Karpas-422 (cell line): ENCODE data around the gene GNAT1. TPM values are rescaled to one million over a fixed set of nuclear protein-coding genes. Genes with fewer than 3 reads are reported as not detected.

Experiments used
- DNase-seq: peaks from one replicate; pipeline ENCODE4 v3.0.0-alpha.2; 2015
- H2AFZ ChIP-seq: fragments of 200-600 bp; sonication (generic); 2 replicates; pipeline ENCODE4 v1.6.1; 2014; ENCODE audit warnings: antibody characterized with exemption, low read length, mixed read lengths
- H3K27ac ChIP-seq: fragments of 200-600 bp; sonication (generic); 2 replicates; pipeline ENCODE4 v1.5.1; 2014; ENCODE audit warnings: mild to moderate bottlenecking, low read length, moderate library complexity
- H3K27me3 ChIP-seq: fragments of 200-600 bp; sonication (generic); 2 replicates; pipeline ENCODE4 v1.6.1; 2014; ENCODE audit warnings: low read length, mixed read lengths
- H3K36me3 ChIP-seq: fragments of 200-600 bp; sonication (generic); 2 replicates; pipeline ENCODE4 v1.6.1; 2014; ENCODE audit warnings: low read length, mixed read lengths; ENCODE audit not compliant: insufficient read depth
- H3K4me1 ChIP-seq: fragments of 200-600 bp; sonication (generic); 2 replicates; pipeline ENCODE4 v1.6.1; 2014; ENCODE audit warnings: mild to moderate bottlenecking, low read length, mixed read lengths
- H3K4me2 ChIP-seq: fragments of 200-600 bp; sonication (generic); 2 replicates; pipeline ENCODE4 v1.6.1; 2014; ENCODE audit warnings: low read length, low read depth, mild to moderate bottlenecking; ENCODE audit not compliant: poor library complexity, severe bottlenecking
- H3K4me3 ChIP-seq: fragments of 200-600 bp; sonication (generic); 2 replicates; pipeline ENCODE4 v1.5.1; 2014; ENCODE audit warnings: mild to moderate bottlenecking, antibody characterized with exemption, low read length, mixed read lengths
- H3K79me2 ChIP-seq: fragments of 200-600 bp; sonication (generic); 2 replicates; pipeline ENCODE4 v1.6.1; 2014; ENCODE audit warnings: mild to moderate bottlenecking, low read length, mixed read lengths
- H3K9ac ChIP-seq: fragments of 200-600 bp; sonication (generic); 2 replicates; pipeline ENCODE4 v1.6.0; 2014; ENCODE audit warnings: low read length
- H3K9me2 ChIP-seq: fragments of 200-600 bp; sonication (generic), shearing (Covaris generic); replicated peaks from 2 replicates; pipeline ENCODE4 v1.6.0; 2014; ENCODE audit warnings: mild to moderate bottlenecking, low read length, moderate library complexity; ENCODE audit not compliant: insufficient read depth
- H3K9me3 ChIP-seq: fragments of 300-700, 200-600 bp; sonication (generic); 2 replicates; pipeline ENCODE4 v1.6.1; 2014; ENCODE audit warnings: low read length, mixed read lengths
- H4K20me1 ChIP-seq: fragments of 200-600 bp; sonication (generic); 2 replicates; pipeline ENCODE4 v1.6.1; 2014; ENCODE audit warnings: mild to moderate bottlenecking, antibody characterized with exemption, low read length, low read depth; ENCODE audit not compliant: insufficient read depth
- total RNA-seq: library from RNA; depleted of rRNA; stranded (reverse); fragments of >200 nt; shearing (Covaris generic); gene quantifications from 2 replicates; pipeline ENCODE4 v1.2.3, GENCODE V29; 2014; ENCODE audit warnings: low replicate concordance

GNAT1 gene
- total RNA-seq, 1 experiment from 2014 or later: not detected

- peaks cover 9% of the 10 kb centered on the region for H4K20me1 ChIP-seq
- 0 out of 2 replicates have a peak overlapping the region, but pooled peaks have one; percentile 29 for H3K9ac ChIP-seq
- peaks cover 5% of the 10 kb centered on the region for H3K4me1 ChIP-seq
- DNase-seq: no peak
- peak overlapping the region; percentile 73 for H3K4me2 ChIP-seq
- no peaks in the 10 kb centered on the region for H3K9me3 ChIP-seq
- no peak overlapping the region for H3K27ac ChIP-seq
- no peaks in the 10 kb centered on the region for H3K36me3 ChIP-seq
- no peaks in the 10 kb centered on the region for H3K79me2 ChIP-seq
- no peaks in the 10 kb centered on the region for H3K9me2 ChIP-seq
- no peaks in the 10 kb centered on the region for H3K27me3 ChIP-seq
- peak overlapping the region; percentile 59; the same call in 1 of the 2 replicates for H3K4me3 ChIP-seq
- H2AFZ ChIP-seq: no peak overlapping the region
These were observed 37.5 kb upstream of the GNAT1 start for GRCh38 chr3:50153782-50154475.

GRCh38 chr3:50154476-50154839 lies 37.0 kb upstream of the GNAT1 start:
- Histone ChIP-seq H3K79me2 (no peaks in the 10 kb centered on the region), H4K20me1 (peaks cover 9% of the 10 kb centered on the region), H3K4me2 (peak overlapping the region; percentile 73), H3K9me3 (no peaks in the 10 kb centered on the region), H3K27ac (no peak overlapping the region), H3K27me3 (no peaks in the 10 kb centered on the region), H3K4me1 (peaks cover 5% of the 10 kb centered on the region), H2AFZ (no peak overlapping the region), H3K4me3 (peak overlapping the region; percentile 59; the same call in 1 of the 2 replicates), H3K36me3 (no peaks in the 10 kb centered on the region), H3K9me2 (no peaks in the 10 kb centered on the region), H3K9ac (0 out of 2 replicates have a peak overlapping the region, but pooled peaks have one; percentile 29)
- DNase-seq: no peak

GRCh38 chr3:50154840-50155490 lies 36.4 kb upstream of the GNAT1 start, which contains the start of gene SEMA3F:
Gene SEMA3F, plus strand, starts transcription at chr3:50155324. Its CDS starts 4,299 bp downstream, at chr3:50159623.
- no peaks in the 10 kb centered on the region for H3K9me2 ChIP-seq
- H3K79me2 ChIP-seq: no peaks in the 10 kb centered on the region
- H3K4me3 ChIP-seq: peak within 1 kb of the TSS; percentile 59; the same call in 1 of the 2 replicates
- peak within 1 kb of the TSS; percentile 73 for H3K4me2 ChIP-seq
- no peaks in the 10 kb centered on the region for H3K27me3 ChIP-seq
- no peak within 1 kb of the TSS for H3K27ac ChIP-seq
- peak; percentile 82 for DNase-seq
- peaks cover 5% of the 10 kb centered on the region for H3K4me1 ChIP-seq
- H3K36me3 ChIP-seq: no peaks in the 10 kb centered on the region
- H2AFZ ChIP-seq: no peak within 1 kb of the TSS
- peaks cover 9% of the 10 kb centered on the region for H4K20me1 ChIP-seq
- H3K9me3 ChIP-seq: no peaks in the 10 kb centered on the region
- peak within 1 kb of the TSS; percentile 39; the same call in 1 of the 2 replicates for H3K9ac ChIP-seq

GRCh38 chr3:50155491-50155878 lies 35.9 kb upstream of the GNAT1 start:
- H3K79me2 ChIP-seq: no peaks in the 10 kb centered on the region
- no peak overlapping the region for H3K4me2 ChIP-seq
- H2AFZ ChIP-seq: no peak overlapping the region
- H3K36me3 ChIP-seq: no peaks in the 10 kb centered on the region
- H4K20me1 ChIP-seq: peaks cover 9% of the 10 kb centered on the region
- peaks cover 5% of the 10 kb centered on the region for H3K4me1 ChIP-seq
- DNase-seq: no peak
- H3K27ac ChIP-seq: no peak overlapping the region
- no peaks in the 10 kb centered on the region for H3K9me2 ChIP-seq
- no peaks in the 10 kb centered on the region for H3K27me3 ChIP-seq
- no peaks in the 10 kb centered on the region for H3K9me3 ChIP-seq
- H3K4me3 ChIP-seq: no peak overlapping the region
- H3K9ac ChIP-seq: no peak overlapping the region

GRCh38 chr3:50155891-50156290 lies 35.5 kb upstream of the GNAT1 start:
- DNase-seq: no peak
- Histone ChIP-seq H3K4me2 (no peak overlapping the region), H3K9ac (no peak overlapping the region), H3K36me3 (no peaks in the 10 kb centered on the region), H3K27ac (no peak overlapping the region), H3K4me3 (no peak overlapping the region), H3K4me1 (peaks cover 5% of the 10 kb centered on the region), H2AFZ (no peak overlapping the region), H3K79me2 (no peaks in the 10 kb centered on the region), H3K27me3 (no peaks in the 10 kb centered on the region), H4K20me1 (peaks cover 9% of the 10 kb centered on the region), H3K9me3 (no peaks in the 10 kb centered on the region), H3K9me2 (no peaks in the 10 kb centered on the region)

GRCh38 chr3:50156549-50157493 lies 34.6 kb upstream of the GNAT1 start:
- Histone ChIP-seq H3K4me1 (peaks cover 5% of the 10 kb centered on the region), H3K9me3 (no peaks in the 10 kb centered on the region), H3K4me2 (no peak overlapping the region), H3K9ac (no peak overlapping the region), H3K4me3 (no peak overlapping the region), H3K79me2 (no peaks in the 10 kb centered on the region), H4K20me1 (peaks cover 9% of the 10 kb centered on the region), H3K9me2 (no peaks in the 10 kb centered on the region), H3K36me3 (no peaks in the 10 kb centered on the region), H3K27ac (no peak overlapping the region), H2AFZ (no peak overlapping the region), H3K27me3 (no peaks in the 10 kb centered on the region)
- no peak for DNase-seq

GRCh38 chr3:50157827-50158529 lies 33.4 kb upstream of the GNAT1 start:
- Histone ChIP-seq H3K27ac (no peak overlapping the region), H3K79me2 (no peaks in the 10 kb centered on the region), H3K36me3 (no peaks in the 10 kb centered on the region), H3K4me2 (no peak overlapping the region), H3K27me3 (no peaks in the 10 kb centered on the region), H3K9ac (no peak overlapping the region), H2AFZ (no peak overlapping the region), H3K4me1 (peaks cover 5% of the 10 kb centered on the region), H3K9me2 (no peaks in the 10 kb centered on the region), H3K9me3 (no peaks in the 10 kb centered on the region), H4K20me1 (peaks cover 9% of the 10 kb centered on the region), H3K4me3 (no peak overlapping the region)
- no peak for DNase-seq
